NCI-H526 treated with DMSO at 0.1 percent for 48 hours (cell line): ENCODE data around the gene EBF3.

Source experiments
- DNase-seq: peaks from one replicate; lab custom pipeline; 2025; lab: John Stamatoyannopoulos, UW

The EBF3 gene

GRCh38 chr10:129959544-129960480, 4.3 kb downstream of the EBF3 start:
- DNase-seq = no peak

- DNase-seq = no peak
Observed at GRCh38 chr10:129958629-129959543, 5.2 kb downstream of the EBF3 start.

- no peak for DNase-seq
Observed at GRCh38 chr10:129958148-129958628, 5.9 kb downstream of the EBF3 start.

- DNase-seq = no peak
Observed at GRCh38 chr10:129956876-129957673, 7.0 kb downstream of the EBF3 start.

GRCh38 chr10:129956286-129956670, 7.8 kb downstream of the EBF3 start:
- no peak for DNase-seq

- no peak for DNase-seq
Observed at GRCh38 chr10:129955601-129956285, 8.3 kb downstream of the EBF3 start.

- no peak for DNase-seq
Observed at GRCh38 chr10:129954492-129955315, 9.4 kb downstream of the EBF3 start.

- DNase-seq = no peak
Observed at GRCh38 chr10:129953119-129954051, 10.7 kb downstream of the EBF3 start.

GRCh38 chr10:129952378-129953118, 11.5 kb downstream of the EBF3 start:
- no peak for DNase-seq

- DNase-seq = no peak
Observed at GRCh38 chr10:129951970-129952265, 12.2 kb downstream of the EBF3 start.

- DNase-seq = no peak
Observed at GRCh38 chr10:129951101-129951969, 12.7 kb downstream of the EBF3 start.

- no peak for DNase-seq
Observed at GRCh38 chr10:129950676-129951075, 13.4 kb downstream of the EBF3 start.

- DNase-seq = no peak
Observed at GRCh38 chr10:129949891-129950291, 14.2 kb downstream of the EBF3 start.

- DNase-seq = no peak
Observed at GRCh38 chr10:129949411-129949810, 14.7 kb downstream of the EBF3 start.

GRCh38 chr10:129946859-129947258, 17.2 kb downstream of the EBF3 start:
- no peak for DNase-seq

GRCh38 chr10:129945941-129946760, 17.9 kb downstream of the EBF3 start:
- no peak for DNase-seq

- no peak for DNase-seq
Observed at GRCh38 chr10:129945526-129945925, 18.5 kb downstream of the EBF3 start.
